Measurements from ENCODE around the gene TMEM215.
"Not testable (repeated sequence)": the region's sequence is repeated elsewhere in the genome, so short reads cannot be mapped to it uniquely, and the experiment has no call there.

TMEM215 gene, protein sequence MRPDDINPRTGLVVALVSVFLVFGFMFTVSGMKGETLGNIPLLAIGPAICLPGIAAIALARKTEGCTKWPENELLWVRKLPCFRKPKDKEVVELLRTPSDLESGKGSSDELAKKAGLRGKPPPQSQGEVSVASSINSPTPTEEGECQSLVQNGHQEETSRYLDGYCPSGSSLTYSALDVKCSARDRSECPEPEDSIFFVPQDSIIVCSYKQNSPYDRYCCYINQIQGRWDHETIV

DNA sequence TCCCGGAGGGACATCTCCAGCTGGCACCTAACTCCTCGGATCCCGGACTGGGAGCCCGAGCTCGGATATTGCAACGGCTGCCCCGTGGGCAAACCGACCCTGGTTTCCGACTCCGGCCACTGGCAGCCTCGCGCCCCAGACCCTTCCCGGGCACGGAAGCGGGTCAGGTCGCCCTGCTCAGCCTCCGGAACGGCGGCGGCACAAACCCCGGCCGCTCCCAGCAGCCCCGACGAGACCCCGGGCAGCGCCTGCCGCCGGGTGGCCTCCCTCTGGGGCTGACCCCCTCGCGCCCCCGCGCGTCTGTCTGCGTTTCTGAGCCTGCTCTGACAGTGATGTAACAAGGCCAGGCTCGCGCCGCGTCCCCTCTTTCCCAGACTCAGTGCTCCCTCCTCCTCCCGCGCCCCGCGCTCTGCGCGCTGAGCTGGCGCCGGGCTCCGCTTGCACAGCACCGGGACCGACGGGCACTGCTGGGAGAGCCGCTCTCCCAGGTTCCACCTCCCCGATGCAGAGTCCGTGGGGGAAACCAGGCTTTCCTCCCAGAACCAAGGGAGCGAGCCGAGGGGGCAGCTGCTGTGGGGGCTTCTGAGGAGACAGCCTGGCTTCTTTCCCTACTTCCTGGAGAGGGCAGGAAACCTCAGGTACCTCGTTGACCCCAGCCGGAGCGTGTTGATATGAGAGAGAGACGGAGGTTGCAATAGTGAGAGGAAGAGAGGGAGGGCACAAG lies at the start of gene TMEM215:
TSS of gene TMEM215 (plus strand) at position 373 of the 724 bp plus-strand sequence. CDS start 644 bp downstream, outside the sequence.
- no peak for DNase-seq (ENCODE audit: low read depth in 1 of 2, low spot score in 1 of 2)

DNA sequence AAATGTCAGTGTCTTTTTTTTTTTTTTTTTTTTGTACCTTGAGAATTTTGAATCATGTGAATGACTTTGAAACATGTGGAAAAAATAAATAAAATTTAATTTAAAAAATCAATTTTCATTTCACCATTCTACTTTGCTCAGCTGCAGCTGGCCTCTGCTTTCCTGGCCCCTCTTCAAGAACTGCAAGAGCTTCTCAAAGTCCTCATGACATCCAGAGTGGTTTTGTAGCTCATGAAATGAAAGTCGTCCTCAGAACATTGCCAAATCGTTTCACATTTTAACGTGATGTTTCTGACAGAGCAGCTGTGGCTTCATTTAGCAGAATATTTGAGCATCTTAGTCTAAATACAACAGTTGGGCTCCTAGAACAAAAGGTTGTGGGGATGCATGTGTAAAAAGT lies 47.9 kb upstream of the TMEM215 start:
- no peak for DNase-seq (ENCODE audit: low read depth in 1 of 2, low spot score in 1 of 2)

- no peak for DNase-seq (ENCODE audit: low read depth in 1 of 2, low spot score in 1 of 2)
These were observed 46.0 kb upstream of the TMEM215 start for GRCh38 chr9:32737378-32737777.

DNA sequence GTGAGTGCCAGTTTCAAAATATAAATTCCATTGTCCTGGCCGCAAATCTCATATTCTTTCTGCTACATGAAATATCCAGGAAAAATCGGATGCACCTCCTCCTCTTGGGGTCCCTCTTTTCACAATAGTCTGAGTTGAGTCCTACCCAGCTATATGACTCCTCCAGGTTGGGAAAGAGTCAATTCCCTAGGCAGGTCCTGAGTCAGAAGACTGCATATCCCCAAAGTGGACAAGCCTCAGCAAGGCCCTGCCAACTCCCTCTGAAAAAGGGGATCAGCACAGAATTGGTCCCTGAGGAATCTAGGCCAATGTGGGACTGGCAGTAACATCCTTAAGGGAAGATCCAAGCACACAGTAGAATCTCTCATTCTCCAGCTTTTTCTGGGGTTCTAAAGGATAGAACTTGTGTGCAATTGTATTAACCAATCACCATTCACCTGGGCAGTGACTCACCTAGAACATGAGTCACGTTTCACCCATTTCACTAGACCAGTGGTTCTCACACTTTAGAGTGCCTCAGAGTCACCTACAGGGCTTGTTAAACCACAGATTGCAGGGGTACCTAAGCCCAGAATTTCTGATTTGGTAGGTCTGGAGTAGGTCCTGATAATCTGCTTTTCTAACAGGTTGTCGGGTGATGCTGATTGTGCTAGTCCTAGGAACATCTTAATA lies 44.7 kb upstream of the TMEM215 start:
- no peak for DNase-seq (ENCODE audit: low read depth in 1 of 2, low spot score in 1 of 2)

GRCh38 chr9:32741706-32742105 lies 41.6 kb upstream of the TMEM215 start:
- DNase-seq (ENCODE audit: low read depth in 1 of 2, low spot score in 1 of 2) = no peak

GRCh38 chr9:32742296-32742695 lies 41.0 kb upstream of the TMEM215 start:
- DNase-seq (ENCODE audit: low read depth in 1 of 2, low spot score in 1 of 2) = no peak

DNA sequence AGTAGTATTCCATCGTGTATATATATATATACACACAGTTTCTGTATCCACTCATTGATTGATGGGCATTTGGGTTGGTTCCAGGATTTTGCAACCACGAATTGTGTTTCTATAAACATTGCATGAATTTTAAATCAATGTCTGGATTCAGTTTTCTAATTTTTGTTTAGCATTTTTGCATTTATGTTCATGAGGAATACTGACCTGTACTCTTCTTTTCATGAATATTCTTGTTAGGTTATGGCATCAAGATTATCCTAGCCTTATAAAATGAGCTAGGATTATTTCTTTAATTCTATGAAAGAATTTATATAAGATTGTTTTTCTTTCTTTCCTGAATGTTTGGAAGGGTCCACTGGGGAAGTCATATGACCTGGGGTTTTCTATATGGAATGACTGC lies 35.3 kb upstream of the TMEM215 start:
- DNase-seq (ENCODE audit: low read depth in 1 of 2, low spot score in 1 of 2) = no peak

GRCh38 chr9:32755730-32756129 lies 27.6 kb upstream of the TMEM215 start:
- DNase-seq (ENCODE audit: low read depth in 1 of 2, low spot score in 1 of 2) = no peak

- no peak for DNase-seq (ENCODE audit: low read depth in 1 of 2, low spot score in 1 of 2)
These were observed 19.2 kb upstream of the TMEM215 start for GRCh38 chr9:32764139-32764538.

DNA sequence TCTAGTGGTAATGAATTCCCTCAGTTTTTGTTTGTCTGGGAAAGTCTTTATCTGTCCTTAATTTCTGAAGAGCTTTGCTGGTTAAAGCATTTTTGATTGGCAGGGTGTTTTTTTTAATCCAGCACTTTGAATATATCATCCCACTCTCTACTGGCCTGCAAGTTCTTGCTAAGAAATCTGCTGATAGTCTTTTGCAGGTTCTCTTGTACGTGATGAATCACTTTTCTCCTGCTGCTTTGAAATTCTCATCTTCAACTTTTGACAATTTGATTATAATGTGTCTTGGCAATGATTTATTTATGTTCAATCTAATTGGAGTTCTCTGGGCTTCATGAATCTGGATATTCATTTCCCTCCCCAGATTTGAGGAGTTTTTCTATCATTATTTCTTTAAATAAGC lies 8.1 kb upstream of the TMEM215 start:
- DNase-seq (ENCODE audit: low read depth in 1 of 2, low spot score in 1 of 2) = no peak

GRCh38 chr9:32776201-32776600 lies 7.1 kb upstream of the TMEM215 start:
- no peak for DNase-seq (ENCODE audit: low read depth in 1 of 2, low spot score in 1 of 2)

GRCh38 chr9:32782476-32783167 lies 718 bp upstream of the TMEM215 start:
- no peak for DNase-seq (ENCODE audit: low read depth in 1 of 2, low spot score in 1 of 2)

DNA sequence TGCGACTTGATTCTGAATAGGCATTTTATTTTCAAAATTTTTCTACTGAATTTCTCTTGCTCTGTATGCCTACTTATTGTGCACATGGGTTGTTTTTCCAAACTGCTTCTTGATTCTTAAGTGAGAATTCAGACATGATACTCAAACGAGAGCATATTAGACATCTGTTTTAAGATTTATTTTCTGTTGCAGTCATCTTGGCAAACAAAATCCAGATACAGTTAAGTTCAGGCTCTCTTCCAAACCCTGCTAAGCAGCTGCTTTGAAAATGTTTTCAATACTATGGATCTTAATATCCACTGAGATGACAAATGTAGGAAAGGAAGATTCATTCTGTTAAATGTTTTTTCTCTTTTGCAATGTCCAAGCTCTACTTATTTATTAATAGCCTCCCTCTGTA lies 4.5 kb downstream of the TMEM215 start:
- DNase-seq (ENCODE audit: low read depth in 1 of 2, low spot score in 1 of 2) = no peak

DNA sequence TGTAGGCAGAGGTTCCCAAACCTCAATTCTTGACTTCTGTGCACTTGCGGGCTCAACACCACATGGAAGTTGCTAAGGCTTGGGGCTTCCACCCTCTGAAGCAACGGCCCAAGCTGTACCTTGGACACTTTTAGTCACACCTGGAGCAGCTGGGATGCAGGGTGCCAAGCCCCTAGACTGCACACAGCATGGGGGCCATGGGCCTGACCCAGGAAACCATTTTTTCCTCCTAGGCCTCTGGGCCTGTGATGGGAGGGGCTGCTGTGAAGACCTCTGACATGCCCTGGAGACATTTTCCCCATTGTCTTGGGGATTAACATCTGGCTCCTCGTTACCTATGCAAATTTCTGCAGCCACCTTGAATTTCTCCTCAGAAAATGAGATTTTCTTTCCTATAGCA lies 12.7 kb downstream of the TMEM215 start:
- not testable (repeated sequence) for DNase-seq (ENCODE audit: low read depth in 1 of 2, low spot score in 1 of 2)

DNA sequence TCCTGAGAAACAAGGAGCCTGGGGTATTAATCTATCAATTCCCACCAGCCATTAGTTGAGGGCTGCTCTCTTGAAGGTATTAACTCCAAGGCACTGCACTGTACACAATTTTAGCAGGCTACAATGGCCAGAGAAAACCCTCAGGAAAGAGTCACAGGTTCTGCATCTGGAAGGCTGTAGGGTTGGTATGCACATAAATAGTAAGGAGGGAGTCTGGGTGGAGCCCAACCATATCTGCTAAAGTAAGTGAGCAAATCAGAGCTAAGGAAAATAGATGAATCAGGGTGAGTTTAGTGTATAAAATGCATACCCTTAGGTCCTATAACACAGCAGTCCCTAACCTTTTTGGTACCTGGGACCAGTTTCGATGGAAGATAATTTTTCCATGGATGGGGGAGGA lies 18.2 kb downstream of the TMEM215 start:
- DNase-seq (ENCODE audit: low read depth in 1 of 2, low spot score in 1 of 2) = no peak

DNA sequence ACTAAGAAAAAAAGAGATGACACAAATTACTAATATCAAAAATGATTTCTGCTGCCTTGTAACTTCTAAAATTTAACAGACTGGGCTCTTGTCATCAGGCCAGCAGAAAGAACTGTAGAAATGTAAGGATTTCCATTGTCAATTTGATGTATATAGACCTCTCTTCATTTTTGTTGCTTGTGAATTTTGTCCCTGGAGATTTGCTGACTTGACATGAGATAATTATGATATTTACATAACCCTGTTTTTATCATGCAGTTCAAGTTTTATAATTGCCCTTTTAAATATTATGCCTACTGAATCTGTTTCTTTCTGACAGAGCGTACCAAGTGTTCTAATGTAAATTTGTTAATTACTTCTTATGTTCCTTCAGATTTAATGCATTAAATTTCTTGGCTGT lies 23.9 kb downstream of the TMEM215 start:
- no peak for DNase-seq (ENCODE audit: low read depth in 1 of 2, low spot score in 1 of 2)

- DNase-seq (ENCODE audit: low read depth in 1 of 2, low spot score in 1 of 2) = no peak
These were observed 27.9 kb downstream of the TMEM215 start for GRCh38 chr9:32811246-32811645.

DNA sequence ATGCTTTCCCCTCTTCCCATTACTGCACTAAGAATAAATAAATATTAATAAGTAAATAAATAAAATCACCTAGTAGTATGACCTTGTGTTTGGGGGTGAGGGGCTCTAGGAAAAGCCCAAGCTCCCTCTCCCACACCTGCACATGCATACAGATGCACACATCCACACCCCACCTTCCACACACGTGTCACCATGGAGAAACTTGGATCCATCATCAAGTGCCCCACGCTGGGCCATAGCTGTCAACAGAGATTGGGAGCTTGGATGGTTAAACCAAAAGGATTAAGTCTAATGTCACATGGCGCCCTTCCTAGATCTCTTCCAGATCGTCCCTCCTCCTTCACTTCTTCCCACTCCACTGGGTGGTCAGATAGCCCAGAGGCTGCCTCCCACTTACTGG lies 37.0 kb downstream of the TMEM215 start:
- no peak for DNase-seq (ENCODE audit: low read depth in 1 of 2, low spot score in 1 of 2)

DNA sequence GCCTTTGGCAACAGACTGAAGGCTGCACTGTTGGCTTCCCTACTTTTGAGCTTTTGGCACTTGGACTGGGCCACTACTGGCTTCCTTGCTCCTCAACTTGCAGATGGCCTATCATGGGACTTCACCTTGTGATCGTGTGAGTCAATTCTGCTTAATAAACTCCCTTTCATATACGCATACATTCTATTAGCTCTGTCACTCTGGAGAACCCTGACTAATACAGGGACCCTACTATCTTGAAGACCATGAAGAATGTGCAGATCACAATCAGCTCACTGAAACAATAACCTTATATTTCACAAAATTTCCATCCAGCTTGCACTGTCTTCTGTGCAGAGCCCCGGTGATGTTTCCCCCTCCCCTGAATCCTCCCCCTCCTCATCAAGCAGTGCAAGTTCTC lies 39.8 kb downstream of the TMEM215 start:
- DNase-seq (ENCODE audit: low read depth in 1 of 2, low spot score in 1 of 2) = no peak

DNA sequence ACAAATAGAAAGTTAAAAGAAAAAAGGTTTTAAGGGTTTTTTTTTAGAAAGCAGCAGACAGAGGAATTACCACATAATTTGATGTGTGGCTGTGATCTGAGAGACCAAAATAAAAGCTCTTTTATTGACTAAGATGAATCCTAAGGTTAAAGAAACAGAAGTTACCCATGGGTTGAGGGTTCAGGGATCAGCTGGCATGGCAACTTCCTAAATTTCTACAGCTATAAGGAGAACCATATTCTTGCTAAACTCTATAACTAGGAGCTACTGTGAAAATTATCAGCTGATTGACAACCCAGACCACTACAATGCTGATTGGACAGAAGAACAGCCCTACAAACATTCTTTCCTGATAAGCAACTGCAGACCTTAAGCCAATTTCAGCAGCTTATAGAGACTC lies 40.2 kb downstream of the TMEM215 start:
- no peak for DNase-seq (ENCODE audit: low read depth in 1 of 2, low spot score in 1 of 2)

- no peak for DNase-seq (ENCODE audit: low read depth in 1 of 2, low spot score in 1 of 2)
These were observed 41.9 kb downstream of the TMEM215 start for GRCh38 chr9:32825203-32825602.

GRCh38 chr9:32828861-32829260 lies 45.5 kb downstream of the TMEM215 start:
- no peak for DNase-seq (ENCODE audit: low read depth in 1 of 2, low spot score in 1 of 2)
